GM04503 (cell line): ENCODE measurements around the gene TM9SF4.

ENCODE experiments used
- DNase-seq: peaks from one replicate; pipeline ENCODE4 v3.0.0-alpha.2; 2012; ENCODE audit warnings: low read depth

TM9SF4 gene

DNA sequence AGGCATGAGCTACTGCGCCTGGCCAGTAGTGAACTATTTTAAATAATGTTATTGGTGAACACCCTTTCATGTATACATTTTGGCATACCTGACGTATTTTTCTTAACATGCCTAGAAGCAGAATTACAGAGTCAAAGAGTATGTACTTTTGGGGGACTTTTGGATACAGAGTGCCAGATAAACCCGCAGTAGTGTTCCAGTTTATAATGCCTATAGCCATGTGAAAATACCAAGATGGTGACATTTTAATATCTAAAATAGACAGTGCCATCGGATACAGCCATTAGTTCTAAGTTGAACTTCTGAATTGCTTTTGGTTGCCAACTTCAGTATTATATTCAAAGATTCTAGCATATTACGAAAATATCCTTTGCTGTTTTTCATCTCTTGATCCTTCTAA is 20.3 kb downstream of the TM9SF4 start:
- DNase-seq = no peak

DNA sequence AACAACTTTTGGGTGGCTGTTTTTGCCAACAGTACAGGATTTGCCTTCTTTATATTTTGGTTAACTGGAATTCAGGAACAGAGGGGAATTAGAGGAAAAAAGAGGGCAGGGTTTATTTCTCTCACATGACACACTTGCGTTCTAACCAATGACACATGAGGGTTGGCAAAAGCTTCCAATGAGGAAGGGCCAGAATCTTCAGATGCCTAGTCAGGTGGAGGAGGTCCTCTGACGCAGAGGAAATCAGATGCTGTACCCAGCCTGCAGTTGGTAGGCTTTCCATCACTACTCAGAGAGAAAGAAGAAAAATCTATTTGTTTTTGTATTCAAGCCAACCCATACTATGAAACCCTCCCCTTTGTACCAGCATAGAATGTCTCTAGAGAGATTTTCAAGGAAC is 20.8 kb downstream of the TM9SF4 start:
- DNase-seq = no peak

DNA sequence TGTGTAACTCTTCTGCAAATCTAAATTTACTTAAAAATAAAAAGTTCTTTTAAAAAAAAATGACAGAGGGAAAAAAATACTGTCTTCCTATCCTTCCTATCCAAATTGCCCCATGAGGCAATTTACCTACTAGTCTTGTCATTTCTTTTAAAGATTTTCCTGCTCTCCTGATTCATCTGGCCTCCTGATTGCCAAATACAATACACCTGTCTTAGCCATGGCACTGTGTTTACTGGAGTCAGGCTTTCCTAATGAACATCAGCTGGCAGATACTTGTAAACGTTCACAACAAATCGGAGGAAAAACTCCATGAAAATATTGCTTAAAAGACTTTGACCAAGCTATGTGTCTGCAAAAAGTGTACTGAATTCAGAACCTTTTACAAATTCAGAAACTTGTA is 21.5 kb downstream of the TM9SF4 start:
- no peak for DNase-seq

DNA sequence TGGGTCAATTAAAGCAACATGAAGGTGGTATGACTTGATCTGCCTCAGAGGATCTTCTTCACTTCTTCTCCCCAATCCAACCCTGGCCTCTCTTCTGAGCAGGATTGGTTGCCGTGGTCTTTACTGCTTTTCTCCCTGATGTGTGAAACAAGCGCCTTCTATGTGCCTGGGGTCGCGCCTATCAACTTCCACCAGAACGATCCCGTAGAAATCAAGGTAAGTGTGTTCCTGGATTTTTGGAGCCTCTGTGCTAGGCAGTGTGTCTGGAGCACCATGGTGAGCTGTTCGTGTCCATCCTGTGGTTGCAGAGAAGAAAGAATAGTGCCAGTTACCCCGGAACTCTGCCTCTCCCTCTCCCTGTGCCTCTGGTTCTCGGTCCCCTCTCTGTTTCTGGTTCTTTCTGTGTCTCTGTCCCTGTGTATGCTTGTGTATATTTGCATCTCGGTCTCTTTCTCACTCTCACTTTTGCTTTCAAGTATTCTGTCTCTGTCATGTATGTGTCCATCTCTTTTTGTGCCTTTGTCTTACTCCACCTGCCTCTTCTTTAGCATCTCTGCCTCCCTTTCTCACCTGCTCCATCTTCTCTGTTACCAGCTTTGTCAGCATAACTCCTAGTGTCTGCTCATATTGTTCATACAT is 23.5 kb downstream of the TM9SF4 start:
- no peak for DNase-seq

DNA sequence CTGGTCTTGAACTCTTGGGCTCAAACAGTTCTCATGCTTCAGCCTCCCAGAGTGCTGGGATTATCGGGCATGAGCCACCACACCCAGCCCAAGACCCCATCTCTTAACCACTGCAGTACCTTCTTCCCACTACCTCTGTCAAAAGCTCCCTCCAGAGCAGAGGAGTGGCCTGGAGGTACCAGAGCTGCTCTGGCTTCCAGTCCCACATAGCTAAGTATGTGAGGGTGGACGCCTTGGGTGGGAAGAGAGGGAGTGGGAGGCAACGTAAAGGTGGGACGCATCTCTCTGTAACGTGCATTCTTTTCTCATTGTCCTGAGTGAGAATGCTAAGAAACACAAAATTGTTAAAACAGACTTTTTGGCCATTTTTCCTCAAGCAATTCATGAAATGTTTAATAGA is 24.5 kb downstream of the TM9SF4 start:
- no peak for DNase-seq

DNA sequence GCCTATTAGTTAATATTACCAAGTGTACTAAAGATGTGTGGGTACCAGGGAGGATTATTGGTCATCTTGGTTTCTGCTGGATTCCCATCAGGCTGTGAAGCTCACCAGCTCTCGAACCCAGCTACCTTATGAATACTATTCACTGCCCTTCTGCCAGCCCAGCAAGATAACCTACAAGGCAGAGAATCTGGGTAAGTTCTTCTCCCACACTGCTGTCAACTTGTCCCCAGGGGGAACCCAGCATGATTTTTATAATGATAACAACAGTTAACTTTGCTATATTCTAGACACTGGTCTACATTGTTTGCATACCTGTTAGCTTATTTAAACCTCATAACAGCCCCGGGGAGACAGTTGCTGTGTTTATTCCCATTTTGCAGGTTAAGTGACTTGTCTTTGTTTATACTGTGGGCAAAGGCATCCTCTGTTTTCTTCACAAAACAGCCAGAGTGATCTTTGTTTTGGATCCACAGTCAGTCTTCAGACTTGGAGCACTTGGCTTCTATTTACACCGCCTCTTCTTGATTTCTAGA is 26.5 kb downstream of the TM9SF4 start:
- no peak for DNase-seq

DNA sequence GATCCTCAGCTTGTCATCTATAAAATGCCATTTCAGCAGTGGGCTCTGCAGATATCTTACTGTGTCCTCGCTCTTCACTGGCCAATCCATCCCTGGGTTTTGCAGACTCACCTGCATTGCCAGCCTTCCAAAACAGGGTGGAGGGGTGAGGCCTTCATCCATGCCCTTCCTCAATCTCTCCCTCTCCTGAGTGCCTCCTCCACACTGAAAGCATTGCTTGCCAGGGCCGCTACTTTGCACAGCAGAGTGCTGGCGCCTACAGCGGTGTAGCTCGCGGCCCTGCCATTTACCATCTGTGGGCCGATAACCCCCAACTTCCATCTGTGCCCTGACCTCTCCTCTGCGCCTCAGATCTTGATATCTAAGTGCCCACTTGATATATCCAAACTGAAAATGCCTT is 29.4 kb downstream of the TM9SF4 start:
- no peak for DNase-seq

DNA sequence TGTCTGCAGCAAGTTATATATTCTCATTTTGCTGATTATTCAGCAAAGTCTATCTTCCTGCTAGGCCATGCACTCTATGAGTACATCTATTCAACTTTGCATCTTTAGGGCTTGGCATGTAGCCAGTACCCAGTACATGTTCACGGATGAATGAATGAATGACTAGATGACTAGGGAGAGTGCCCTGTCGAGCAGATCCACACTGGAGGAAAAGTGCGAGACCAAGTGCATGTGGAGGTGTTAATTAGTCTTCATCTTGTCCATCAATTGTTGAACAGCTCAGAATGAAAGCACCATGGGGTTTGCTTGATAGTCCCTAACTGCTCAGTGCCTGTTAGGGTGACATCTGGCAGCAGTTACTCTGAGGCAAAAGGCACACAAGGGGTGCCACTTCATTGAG is 30.4 kb downstream of the TM9SF4 start:
- DNase-seq = no peak

DNA sequence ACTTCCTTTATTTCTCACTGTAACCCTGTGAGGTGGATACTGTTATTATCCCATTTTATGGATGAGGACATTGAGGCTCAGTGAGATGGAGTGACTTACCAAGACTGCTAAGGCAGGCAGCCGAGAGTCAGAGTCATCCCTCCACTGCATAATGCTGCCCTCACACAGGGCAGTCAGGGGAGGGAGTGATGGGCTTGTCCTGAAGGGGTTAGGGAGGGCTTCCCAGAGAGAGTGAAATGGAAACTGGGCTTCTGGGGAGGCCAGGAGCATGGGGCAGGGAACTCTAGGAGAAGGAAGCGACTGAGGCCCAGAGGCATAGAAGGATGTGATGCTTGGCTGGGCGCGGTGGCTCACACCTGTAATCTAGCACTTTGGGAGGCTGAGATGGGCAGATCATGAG is 31.1 kb downstream of the TM9SF4 start:
- DNase-seq = no peak

DNA sequence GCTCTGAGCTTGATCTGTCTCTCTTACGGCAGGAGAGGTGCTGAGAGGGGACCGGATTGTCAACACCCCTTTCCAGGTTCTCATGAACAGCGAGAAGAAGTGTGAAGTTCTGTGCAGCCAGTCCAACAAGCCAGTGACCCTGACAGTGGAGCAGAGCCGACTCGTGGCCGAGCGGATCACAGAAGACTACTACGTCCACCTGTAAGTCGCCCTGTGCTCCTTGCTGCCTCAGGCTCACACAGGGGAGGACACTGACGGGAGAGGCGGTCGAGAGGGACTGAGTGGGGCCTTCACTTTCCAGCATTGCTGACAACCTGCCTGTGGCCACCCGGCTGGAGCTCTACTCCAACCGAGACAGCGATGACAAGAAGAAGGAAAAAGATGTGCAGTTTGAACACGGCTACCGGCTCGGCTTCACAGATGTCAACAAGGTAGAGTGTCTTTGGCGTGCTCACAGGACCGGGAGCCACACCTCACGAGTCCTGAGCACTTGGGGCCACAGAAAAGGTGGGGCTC is 32.0 kb downstream of the TM9SF4 start:
- DNase-seq = no peak

DNA sequence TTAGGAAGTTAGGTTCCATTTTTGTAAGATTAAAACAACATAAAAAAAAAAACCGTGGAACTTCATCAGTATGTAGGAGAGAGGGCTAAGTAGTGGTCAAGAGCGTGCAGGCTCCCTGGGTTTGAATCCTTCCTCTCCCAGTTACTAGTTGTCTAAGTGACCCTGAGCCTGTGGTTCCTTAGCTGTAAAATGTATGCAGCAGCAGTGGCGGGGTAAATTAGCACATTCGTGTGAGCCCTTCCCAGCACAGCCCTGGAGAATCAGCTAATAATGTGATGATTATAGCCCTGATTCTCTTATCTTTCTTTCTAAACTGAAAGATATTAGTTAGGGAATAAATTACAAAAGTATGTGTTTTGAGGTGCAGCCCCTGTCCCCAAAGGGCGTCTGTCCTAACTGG is 32.6 kb downstream of the TM9SF4 start:
- DNase-seq = no peak

DNA sequence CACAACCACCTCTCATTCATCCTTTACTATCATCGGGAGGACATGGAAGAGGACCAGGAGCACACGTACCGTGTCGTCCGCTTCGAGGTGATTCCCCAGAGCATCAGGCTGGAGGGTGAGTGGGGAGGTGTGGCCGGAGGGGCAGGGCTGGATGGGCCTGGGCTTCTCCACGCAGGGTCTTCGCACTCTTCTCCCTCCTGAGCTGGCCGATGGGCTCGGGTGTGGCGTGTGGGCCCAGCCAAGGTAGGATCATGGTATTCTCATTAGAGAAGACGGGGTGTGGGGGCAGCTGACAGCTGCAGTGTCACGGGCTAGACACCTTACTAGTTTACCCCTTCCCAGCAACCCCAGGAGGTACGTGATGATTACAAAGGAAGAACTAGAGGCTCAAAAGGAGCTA is 33.5 kb downstream of the TM9SF4 start:
- no peak for DNase-seq

DNA sequence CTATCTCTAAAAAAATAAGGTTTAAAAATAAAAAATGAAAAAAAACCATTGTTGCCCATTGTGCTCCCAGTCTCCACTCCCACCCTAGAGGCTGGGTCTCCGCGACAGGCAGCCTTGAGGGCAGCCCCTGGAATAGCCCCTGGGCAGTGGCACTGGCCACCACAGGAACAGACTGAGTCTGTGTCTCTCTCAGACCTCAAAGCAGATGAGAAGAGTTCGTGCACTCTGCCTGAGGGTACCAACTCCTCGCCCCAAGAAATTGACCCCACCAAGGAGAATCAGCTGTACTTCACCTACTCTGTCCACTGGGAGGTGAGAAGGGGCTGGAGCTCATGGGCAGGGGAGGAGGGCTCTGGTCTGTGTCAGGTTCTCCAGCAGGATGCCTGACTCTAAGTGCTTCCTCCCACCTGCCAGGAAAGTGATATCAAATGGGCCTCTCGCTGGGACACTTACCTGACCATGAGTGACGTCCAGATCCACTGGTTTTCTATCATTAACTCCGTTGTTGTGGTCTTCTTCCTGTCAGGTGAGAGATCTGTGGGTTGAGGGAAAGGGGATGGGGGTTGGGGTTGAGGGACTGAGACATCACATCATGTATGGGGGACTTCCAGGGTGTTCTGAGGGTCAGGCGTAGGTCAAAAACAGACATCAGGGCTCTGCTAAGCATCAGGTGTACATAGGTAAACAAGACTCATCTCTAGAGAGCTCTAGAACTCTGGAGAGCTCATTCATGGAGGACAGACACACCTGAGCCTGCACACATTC is 35.6 kb downstream of the TM9SF4 start:
- DNase-seq = no peak

DNA sequence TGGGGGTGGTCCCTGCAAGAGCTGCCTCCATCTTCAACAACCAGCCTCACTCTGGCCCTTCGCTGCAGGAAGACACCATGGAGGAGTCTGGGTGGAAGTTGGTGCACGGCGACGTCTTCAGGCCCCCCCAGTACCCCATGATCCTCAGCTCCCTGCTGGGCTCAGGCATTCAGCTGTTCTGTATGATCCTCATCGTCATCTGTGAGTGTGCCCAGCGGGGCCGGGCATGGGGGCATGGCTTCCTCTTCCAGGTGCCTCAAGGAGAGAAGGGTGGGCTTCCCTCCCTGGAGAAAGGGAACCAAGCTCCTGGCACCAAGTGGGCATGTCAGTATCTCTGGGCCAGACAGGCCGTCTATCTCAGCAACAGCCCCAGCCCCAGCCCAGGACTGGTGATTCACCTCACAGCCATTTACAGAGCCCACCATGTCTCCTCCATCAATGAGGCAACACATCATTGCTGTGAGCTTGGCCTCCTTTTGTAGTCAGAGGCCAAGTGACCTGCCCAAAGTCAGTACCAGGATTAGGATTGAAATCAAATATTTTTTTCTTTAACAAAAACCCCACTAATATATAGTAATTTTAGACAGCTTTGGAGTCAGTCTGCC is 40.2 kb downstream of the TM9SF4 start:
- DNase-seq = no peak

DNA sequence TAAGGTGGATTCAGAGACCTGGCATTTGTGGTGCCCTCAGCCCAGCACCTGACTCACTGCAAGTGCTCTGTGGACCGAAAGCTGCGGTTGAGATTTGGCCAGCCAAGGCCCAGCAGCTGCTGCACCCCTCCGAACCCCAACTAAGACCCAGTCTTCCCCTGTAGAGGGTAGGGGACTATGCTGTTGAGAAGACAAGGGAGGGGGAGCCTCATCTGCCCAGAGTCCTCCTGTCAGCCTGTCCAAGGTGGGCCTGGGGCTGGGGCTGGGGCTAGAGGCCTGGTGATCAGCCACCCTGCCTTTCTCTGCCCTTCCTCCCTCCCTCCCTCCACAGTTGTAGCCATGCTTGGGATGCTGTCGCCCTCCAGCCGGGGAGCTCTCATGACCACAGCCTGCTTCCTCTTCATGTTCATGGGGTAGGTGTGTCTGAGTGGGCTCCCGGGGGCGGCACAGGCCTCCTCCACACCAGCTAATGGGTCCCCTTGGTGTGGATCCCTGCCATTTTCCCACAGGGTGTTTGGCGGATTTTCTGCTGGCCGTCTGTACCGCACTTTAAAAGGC is 40.9 kb downstream of the TM9SF4 start:
- DNase-seq = no peak

DNA sequence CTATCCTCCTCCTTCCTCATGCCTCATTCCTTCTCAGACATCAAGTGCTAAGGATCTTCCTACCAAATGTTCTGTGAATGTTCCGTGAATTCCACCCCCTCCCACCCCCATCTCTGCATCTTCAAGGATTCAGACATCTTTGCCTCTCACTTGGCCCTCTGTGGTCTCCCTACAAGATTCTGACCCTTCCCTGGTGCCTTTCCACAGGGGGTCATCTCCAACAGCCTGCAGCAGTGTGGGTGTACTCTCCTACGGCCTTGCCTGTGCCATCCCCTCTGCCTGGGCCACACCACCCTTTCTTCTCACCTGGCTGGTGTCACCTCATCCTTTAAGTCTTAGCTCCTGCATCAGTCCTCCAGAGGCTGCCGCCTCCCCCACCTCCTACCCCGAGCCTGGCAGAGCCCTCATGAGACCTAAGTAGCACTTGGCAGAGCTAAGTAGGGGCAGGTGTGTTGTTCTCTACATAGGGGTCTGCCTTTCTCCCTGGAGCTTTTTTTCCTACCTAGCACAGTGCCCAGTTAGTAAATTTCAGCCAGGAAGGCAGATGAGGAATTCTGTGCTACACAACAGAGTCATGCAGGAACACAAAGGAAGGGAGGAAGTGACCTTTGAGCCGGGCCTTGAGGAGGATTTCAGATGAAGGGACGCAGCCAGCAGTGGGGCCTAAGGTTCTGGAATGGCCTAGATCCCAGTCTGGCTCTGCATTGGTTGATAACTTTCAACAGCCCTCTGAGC is 43.1 kb downstream of the TM9SF4 start:
- DNase-seq = no peak

DNA sequence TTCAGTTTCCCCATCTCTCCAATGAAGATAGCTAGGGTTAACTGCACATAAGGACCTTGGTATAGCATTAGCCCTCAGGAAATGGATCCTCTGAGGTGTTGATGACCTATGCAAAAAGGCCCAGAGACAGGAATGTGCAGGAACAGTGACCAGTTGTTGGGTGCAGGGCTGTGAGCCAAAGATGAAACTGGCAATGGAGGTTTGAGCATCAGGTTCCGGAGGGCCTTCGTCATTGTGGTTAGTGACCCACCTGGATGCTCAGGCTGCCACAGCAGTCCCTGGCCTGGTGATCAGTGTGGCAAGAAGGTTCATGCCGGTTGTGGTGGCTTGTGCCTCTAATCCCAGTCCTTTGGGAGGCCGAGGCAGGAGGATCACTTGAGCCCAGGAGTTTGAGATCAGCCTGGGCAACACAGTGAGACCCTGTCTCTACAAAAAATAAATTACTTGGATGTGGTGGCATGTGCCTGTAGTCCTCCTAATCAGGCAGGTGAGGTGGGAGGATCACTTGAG is 43.7 kb downstream of the TM9SF4 start:
- no peak for DNase-seq

DNA sequence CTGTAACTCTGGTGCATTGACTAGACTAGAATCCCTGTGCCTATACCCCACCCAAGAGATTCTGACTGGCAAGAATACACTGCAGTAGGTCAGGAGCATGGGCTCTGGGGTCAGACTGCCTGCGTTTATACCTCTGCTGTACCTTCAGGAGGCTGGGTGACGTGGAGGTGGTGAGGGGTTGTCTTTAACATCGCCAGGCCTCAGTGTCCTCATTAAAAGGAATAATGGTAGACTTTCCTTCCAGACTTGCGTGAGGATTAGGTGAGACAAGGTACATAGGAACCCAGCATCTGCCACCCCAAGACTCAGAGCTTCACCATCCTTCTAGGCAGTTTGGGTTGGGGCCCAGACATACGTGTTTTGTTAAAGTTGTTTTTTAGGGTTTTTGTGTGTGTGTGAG is 44.3 kb downstream of the TM9SF4 start:
- DNase-seq = no peak

DNA sequence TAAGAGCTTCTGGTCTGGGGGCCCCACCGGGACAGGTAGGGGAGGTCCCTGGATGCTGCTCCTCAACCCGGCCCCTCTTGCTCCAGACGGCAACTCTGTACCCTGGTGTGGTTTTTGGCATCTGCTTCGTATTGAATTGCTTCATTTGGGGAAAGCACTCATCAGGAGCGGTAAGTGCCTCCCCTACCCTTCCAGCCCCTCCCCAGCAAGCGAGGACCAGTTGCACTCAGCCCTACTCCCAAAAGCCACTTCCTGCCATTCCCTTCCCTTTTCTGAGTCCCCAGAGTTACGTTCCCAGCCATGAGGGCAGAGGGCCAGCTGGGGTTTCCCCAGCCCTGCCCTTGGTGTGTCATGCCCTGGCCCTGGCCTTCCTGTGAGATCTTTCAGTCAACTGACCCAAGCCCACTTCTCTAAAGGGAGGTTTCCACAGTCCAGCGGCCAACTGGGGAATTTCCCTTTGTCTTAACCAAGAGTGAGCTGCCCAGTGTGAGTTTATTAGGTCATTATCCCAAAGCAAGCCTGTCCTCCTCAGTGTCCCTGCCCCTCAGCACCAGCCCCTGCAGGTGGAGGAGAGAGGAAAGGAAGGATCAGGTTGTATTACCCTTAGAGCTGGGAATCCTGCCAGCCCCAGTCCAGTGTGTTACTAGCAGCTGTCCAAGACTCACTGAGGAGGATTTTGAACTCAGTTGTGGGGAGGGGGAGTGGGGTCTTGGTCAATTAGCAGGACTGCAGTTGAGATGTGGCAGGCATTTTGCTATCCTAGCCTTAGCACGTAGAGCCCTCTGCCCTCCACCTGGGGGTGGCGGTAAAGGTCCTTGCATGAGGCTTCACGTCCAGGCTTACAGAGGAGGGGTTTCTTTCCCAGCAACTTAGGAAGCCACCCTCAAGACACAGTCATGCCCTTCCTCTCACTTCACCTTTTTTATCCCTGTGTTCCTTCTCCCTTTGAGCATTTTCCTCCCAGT is 45.8 kb downstream of the TM9SF4 start:
- peak; percentile 73 for DNase-seq

DNA sequence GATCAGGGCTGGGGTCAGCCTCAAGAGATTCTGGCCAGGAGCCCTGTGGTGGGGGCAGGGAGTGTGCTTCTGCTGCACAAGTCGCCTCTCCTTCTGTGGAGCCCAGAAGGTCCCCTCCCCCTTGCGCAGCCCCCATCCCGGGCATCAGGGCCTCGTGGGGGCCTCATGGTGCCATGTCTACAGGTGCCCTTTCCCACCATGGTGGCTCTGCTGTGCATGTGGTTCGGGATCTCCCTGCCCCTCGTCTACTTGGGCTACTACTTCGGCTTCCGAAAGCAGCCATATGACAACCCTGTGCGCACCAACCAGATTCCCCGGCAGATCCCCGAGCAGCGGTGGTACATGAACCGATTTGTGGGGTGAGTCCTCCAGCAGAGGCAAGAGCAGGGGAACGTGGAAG is 48.1 kb downstream of the TM9SF4 start:
- DNase-seq = no peak

DNA sequence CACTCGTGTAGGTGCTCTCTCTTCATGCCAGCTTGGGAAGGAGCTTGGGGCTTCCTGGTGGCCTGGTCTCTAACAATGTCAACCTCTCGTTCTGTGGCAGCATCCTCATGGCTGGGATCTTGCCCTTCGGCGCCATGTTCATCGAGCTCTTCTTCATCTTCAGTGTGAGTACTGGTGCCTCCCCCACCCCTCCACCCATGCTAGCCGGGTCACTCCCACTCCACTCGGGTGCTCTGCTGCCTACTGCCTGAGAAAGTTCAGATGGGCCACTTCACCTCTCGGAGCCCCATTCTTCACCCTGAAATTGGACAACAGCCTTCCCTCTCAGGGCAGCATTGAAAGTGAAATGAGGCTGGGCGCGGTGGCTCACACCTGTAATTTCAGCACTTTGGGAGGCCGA is 48.8 kb downstream of the TM9SF4 start:
- DNase-seq = no peak
